Peyer's patch (tissue), 4 donors: ENCODE measurements around the gene UTP11.

Experiments used
- CTCF ChIP-seq, 6 experiments: fragments of 450-650 bp in 4 of 6; fragments of 200-600 bp in 2 of 6; sonication (generic) in 1 of 6; IDR thresholded peaks; one replicate each; pipeline ENCODE4 v1.5.1; 2017 to 2019; ENCODE audit warnings: antibody characterized with exemption in 6 of 6, mild to moderate bottlenecking in 3 of 6, moderate library complexity in 1 of 6
- POLR2A ChIP-seq, 2 donors: fragments of 450-650 bp; IDR thresholded peaks; one replicate each; pipeline ENCODE4 v1.5.1; 2017; ENCODE audit warnings: antibody characterized with exemption in 2 of 2, mild to moderate bottlenecking in 2 of 2, moderate library complexity in 2 of 2

GRCh38 chr1:38029685-38030511 lies 17.4 kb downstream of the UTP11 start:
- TF ChIP-seq CTCF (IDR thresholded peaks at IDR 0.05) (no peak), POLR2A (IDR thresholded peaks at IDR 0.05) (no peak)
